Vagina (tissue), 2 donors: ENCODE measurements around the gene CDCP1.

ENCODE experiments used
- CTCF ChIP-seq, 3 experiments: fragments of 450-650 bp in 2 of 3; fragments of 200-600 bp in 1 of 3; sonication (generic) in 1 of 3; IDR thresholded peaks; one replicate each; pipeline ENCODE4 v1.5.1; 2017 to 2019; ENCODE audit warnings: antibody characterized with exemption in 3 of 3, mild to moderate bottlenecking in 2 of 3, moderate library complexity in 2 of 3
- POLR2A ChIP-seq, 2 donors: fragments of 450-650 bp; IDR thresholded peaks; one replicate each; pipeline ENCODE4 v1.6.1; 2017; ENCODE audit warnings: antibody characterized with exemption in 2 of 2, mild to moderate bottlenecking in 2 of 2, moderate library complexity in 2 of 2

- TF ChIP-seq CTCF (IDR thresholded peaks at IDR 0.05) (no peak), POLR2A (IDR thresholded peaks at IDR 0.05) (no peak)
Observed at GRCh38 chr3:45071075-45071474, 75.1 kb downstream of the CDCP1 start.
